NCI-H2196 treated with DMSO at 0.1 percent for 48 hours (cell line): ENCODE results near the gene EMP3.

ENCODE experiments used
- DNase-seq: peaks from one replicate; lab custom pipeline; 2025; ENCODE audit not compliant: unreplicated experiment; lab: John Stamatoyannopoulos, UW

EMP3 gene

GRCh38 chr19:48342841-48343540 lies 17.6 kb downstream of the EMP3 start:
- no peak for DNase-seq

DNA sequence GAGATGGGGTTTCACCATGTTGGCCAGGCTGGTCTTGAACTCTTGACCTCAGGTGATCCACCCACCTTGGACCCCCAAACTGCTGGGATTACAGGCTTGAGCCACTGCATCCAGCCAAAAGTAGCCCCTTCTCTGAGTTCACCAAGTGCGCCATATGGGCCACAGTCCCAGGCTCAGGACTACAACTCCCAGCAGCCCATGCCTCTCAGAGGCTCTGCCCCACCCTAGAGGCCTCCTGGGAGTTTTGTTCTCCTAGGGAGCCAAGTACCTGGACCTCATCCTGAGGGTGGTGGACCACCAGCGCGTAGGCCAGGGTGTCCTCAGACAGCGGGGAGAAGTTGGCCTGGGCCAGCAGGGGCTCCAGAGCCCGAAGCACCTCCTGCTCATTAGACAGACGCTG lies 19.5 kb downstream of the EMP3 start:
- no peak for DNase-seq

GRCh38 chr19:48346191-48346590 lies 20.8 kb downstream of the EMP3 start:
- DNase-seq = no peak

DNA sequence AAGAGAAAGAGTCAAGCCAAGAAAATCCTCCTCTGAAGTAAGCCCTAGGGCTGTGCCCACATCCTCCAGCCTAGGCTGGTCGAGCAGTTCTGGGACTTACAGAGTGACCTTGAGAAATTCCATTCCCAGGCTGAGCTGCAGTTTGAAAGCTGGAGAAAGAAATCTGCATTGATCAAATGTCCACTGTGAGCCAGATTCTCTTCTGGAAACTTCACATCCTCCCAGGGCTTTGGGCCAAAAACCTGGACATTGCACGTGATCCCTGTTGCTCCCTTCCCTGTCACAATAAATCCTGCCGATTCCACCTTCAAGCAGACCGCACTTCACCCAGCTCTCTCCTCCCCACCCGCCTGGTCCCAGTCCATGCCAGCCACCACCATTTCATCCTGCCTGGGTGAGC lies 22.7 kb downstream of the EMP3 start:
- DNase-seq = no peak

DNA sequence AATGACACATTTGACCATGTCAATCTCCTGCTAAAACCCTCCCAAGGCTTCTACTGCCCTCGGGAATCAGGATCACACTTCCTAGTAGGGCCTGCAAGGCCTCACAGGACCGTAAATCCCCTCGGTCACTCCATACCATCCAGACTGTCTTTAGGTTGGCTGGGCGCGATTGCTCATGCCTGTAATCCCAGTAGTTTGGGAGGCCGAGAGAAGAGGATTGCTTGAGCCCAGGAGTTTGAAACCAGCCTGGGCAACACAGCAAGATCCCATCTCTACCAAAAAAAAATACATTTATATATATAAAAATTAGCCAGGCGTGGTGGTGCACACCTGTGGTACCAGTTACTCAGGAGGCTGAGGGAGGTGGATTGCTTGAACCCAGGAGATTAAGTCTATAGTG lies 23.4 kb downstream of the EMP3 start:
- no peak for DNase-seq

GRCh38 chr19:48350856-48351255 lies 25.5 kb downstream of the EMP3 start:
- DNase-seq = no peak

- peak; percentile 39 for DNase-seq
Measured at GRCh38 chr19:48351341-48351752, 26.0 kb downstream of the EMP3 start.

DNA sequence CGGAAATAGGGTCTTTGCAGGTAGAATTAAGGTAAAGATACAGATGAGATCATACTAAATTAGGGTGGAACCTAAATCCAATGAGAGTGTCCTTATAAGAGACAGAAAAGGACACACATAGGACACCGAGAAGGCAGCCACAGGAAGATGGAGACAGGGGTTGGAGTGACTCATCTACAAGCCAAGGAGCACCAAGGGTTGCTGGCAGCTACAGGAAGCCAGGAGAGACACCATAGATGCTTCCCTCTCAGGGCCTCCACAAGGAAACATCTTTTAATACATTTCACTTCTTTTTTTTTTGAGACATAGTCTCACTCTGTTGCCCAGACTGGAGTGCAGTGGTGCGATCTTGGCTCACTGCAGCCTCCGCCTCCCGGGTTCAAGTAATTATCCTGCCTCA lies 28.3 kb downstream of the EMP3 start:
- no peak for DNase-seq

DNA sequence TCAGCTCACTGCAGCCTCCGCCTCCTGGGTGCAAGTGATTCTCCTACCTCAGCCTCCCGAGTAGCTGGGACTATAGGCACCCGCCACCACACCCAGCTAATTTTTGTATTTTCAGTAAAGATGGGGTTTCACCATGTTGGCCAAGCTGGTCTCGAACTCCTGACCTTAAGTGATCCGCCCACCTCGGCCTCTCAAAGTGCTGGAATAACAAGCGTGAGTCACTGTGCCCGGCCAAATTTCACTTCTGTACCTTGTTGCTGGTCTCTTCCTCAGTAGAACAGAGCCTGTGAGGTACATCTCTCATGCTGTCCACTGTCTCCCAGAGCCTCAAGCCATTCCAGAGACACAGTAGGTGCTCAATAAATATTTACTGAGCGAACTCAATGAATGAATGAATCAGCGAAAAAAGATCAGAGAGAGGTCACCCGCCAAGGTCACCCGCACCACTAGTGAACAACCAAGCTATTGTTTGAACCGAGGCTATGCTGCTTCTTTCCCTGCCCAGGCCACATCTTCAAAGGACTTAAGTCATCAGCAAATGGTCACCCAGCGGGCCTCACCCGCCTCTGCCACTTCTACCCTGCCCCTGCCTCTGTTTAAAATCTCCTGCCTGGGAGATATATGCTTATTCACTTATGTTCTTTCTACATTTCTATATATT lies 29.1 kb downstream of the EMP3 start:
- DNase-seq = no peak

- DNase-seq = no peak
Measured at GRCh38 chr19:48355365-48355954, 30.1 kb downstream of the EMP3 start.

- DNase-seq = no peak
Measured at GRCh38 chr19:48359123-48359522, 33.8 kb downstream of the EMP3 start.

DNA sequence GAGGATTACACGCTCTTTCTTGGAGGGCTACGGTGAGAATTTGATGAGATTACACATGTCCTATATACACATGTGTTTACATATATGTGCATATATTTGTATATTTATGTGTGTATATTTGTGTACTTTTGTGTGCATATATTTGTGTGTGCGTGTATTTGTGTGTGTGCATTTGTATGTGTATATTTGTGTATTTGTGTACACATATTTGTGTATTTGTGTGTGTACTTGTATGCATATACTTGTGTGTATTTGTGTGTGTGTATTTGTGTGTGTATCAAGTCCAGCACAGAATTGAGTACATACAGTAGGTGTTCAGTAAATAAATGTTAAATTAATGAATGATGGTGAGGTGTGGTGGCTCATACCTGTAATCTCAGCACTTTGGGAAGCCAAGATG lies 36.6 kb downstream of the EMP3 start:
- no peak for DNase-seq

- DNase-seq = peak; percentile 95
Measured at GRCh38 chr19:48362716-48363499, 37.6 kb downstream of the EMP3 start.

DNA sequence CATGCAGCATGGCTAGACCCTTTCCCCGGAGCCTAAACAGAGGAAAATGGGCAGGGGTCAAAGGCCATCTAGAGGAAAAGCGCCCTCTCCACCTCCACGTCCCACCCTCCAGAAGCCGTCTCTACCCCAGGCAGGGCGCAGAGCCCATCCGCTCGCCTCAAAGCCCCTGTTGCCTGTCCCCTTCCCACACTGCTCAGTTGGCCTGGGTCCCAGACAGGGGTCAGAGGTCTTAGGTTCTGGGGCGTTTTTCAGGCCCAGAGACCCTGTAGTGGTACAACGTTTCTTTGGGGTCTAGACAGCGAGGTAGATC lies 38.1 kb downstream of the EMP3 start:
- DNase-seq = no peak

GRCh38 chr19:48363810-48364597 lies 38.7 kb downstream of the EMP3 start, which contains the start of the genes SYNGR4 and TMEM143:
TSS of gene SYNGR4 (plus strand) at chr19:48364367. CDS start at chr19:48365843, 1,476 bp downstream.
TSS of gene TMEM143 (minus strand) at chr19:48363940. CDS start at chr19:48363920, 20 bp downstream.
- DNase-seq = peak; percentile 100

- DNase-seq = no peak
Measured at GRCh38 chr19:48364598-48365348, 39.4 kb downstream of the EMP3 start.

- DNase-seq = no peak
Measured at GRCh38 chr19:48365602-48366001, 40.2 kb downstream of the EMP3 start.

DNA sequence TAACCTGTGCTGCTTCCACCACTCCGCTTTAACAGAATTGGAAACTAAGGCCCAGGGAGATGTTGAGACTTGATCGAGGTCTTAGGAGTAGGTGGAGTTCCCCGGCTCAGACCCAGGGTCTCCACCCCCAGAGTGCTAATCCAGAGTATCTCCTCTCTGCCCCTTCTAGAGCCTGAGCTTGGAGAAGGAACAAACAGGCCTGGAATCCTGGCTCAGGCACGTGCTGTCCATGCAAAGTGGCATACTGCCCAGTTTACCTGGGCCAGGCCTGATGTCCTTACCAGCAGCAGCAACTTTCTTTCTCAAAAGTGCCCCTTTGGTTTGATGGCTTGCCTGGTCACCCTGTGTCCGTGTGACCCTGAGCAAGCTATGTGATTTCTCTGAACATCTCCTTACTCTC lies 42.5 kb downstream of the EMP3 start:
- DNase-seq = no peak

DNA sequence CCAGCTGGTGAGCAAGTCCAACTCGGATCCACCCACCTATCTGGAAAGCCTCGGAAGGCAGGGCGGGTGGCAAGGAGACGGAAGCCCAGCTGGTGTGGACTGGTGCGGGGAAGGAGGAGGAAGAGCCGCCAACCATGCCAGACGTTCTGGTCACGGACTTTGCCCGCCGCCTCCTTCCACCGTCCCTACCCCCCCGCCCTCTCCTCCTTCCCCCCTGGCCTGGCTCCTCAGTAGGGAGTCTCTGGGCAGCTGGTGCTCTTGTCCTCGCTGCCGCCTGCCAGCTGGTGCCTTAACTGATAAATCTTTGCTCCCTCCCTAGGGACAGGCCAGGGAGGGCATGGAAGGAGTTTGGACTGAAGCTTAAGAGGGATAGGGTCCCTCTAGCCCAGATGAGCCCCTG lies 43.6 kb downstream of the EMP3 start:
- no peak for DNase-seq

DNA sequence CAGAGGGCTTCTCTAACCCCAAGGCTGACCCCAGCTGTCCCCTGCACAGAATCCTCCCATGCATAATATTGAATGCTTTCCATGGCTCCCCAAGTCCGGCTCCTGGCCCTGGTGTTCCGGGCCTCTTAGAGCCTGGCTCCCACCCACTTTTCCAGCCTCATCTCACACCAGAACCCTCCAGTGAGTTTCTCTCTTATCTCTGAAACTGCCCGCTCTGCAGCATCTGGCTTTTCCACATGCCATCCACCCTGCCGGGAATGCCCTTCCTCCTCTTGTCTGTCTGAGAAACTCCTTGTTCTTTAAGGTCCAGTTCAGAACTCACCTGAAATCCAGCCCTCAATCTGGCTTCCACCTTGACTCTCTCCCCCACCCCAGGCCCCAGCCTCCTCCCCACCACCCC lies 45.6 kb downstream of the EMP3 start:
- DNase-seq = no peak
